K562 (cell line): ENCODE results near the gene NDUFC2. TPM values are rescaled to one million over a fixed set of nuclear protein-coding genes. Genes with fewer than 3 reads are reported as not detected.
A peak's percentile ranks its signal among the peaks of the same experiment; 100 is the strongest.

ENCODE experiments used
- CBX5 ChIP-seq: IDR thresholded peaks from 2 replicates; pipeline ENCODE4 v1.6.1; 2014; ENCODE audit warnings: low read depth, borderline replicate concordance
- CREB3 ChIP-seq: fragments of 450-650 bp; conservative IDR thresholded peaks from 2 replicates; pipeline ENCODE4 v1.6.1; 2016; ENCODE audit warnings: missing genetic modification characterization, low read depth, mild to moderate bottlenecking, missing compliant biosample characterization, moderate library complexity
- CXXC5 ChIP-seq: fragments of 250-450 bp; sonication (Bioruptor Pico); IDR thresholded peaks from 2 replicates; pipeline ENCODE4 v1.8.0; 2022; ENCODE audit warnings: inconsistent platforms, mild to moderate bottlenecking, moderate library complexity
- DIDO1 ChIP-seq: fragments of 450-650 bp; IDR thresholded peaks from 2 replicates; pipeline ENCODE4 v1.6.1; 2016; ENCODE audit warnings: low read depth, missing biosample characterization, missing genetic modification characterization
- FUS ChIP-seq: fragments of 200-400 bp; formaldehyde crosslinking; optimal IDR thresholded peaks from 2 replicates; pipeline ENCODE3; 2017; ENCODE audit warnings: low read depth, low read length
- HMBOX1 ChIP-seq: sonication (generic); IDR thresholded peaks from 2 replicates; pipeline ENCODE4 v1.6.1; 2016
- MCM2 ChIP-seq: fragments of 450-650 bp; IDR thresholded peaks from 2 replicates; pipeline ENCODE4 v1.6.1; 2017; ENCODE audit warnings: low read depth, mild to moderate bottlenecking
- NR3C1 ChIP-seq: sonication (generic); formaldehyde crosslinking; IDR thresholded peaks from 2 replicates; pipeline ENCODE4 v1.8.1; 2022; ENCODE audit warnings: missing genetic modification reagents
- PHTF2 ChIP-seq: fragments of 250-450 bp; sonication (Bioruptor Pico); IDR thresholded peaks from 2 replicates; pipeline ENCODE4 v1.5.0; 2021; ENCODE audit warnings: mild to moderate bottlenecking
- RERE ChIP-seq: sonication (generic); formaldehyde crosslinking; IDR thresholded peaks from 2 replicates; pipeline ENCODE4 v1.8.0; 2023; ENCODE audit warnings: missing genetic modification reagents, mild to moderate bottlenecking, borderline replicate concordance
- SMAD2 ChIP-seq: fragments of 150-350 bp; IDR thresholded peaks from 2 replicates; pipeline ENCODE4 v1.6.1; 2014; ENCODE audit warnings: low read depth, mild to moderate bottlenecking, low read length
- SNRNP70 ChIP-seq: fragments of 200-400 bp; formaldehyde crosslinking; optimal IDR thresholded peaks from 2 replicates; pipeline ENCODE3; 2017; ENCODE audit warnings: low read depth, low read length
- SRF ChIP-seq, 2 experiments: fragments of 250-450, 450-650 bp in 1 of 2; sonication (Bioruptor Pico) in 1 of 2; sonication (generic) in 1 of 2; formaldehyde crosslinking; IDR thresholded peaks; 2 replicates each; pipeline versions ENCODE4 v1.5.0 to v1.5.1; 2020 to 2022; ENCODE audit warnings: mild to moderate bottlenecking in 1 of 2, missing genetic modification reagents in 1 of 2
- TAL1 ChIP-seq: fragments of 450-650 bp; IDR thresholded peaks from 2 replicates; pipeline ENCODE4 v1.6.1; 2016; ENCODE audit warnings: mild to moderate bottlenecking
- TRIM28 ChIP-seq: fragments of 450-650 bp; IDR thresholded peaks from 2 replicates; pipeline ENCODE4 v1.6.1; 2017
- U2AF2 ChIP-seq: fragments of 200-400 bp; formaldehyde crosslinking; optimal IDR thresholded peaks from 2 replicates; pipeline ENCODE3; 2017; ENCODE audit warnings: low read depth, mild to moderate bottlenecking, low read length
- ZKSCAN3 ChIP-seq: fragments of 250-450 bp; sonication (Bioruptor Pico); IDR thresholded peaks from 2 replicates; pipeline ENCODE4 v1.4.0; 2020
- ZNF146 ChIP-seq: IDR thresholded peaks from one replicate; pipeline ENCODE4 v1.6.1; 2018; ENCODE audit warnings: missing compliant biosample characterization; ENCODE audit not compliant: unreplicated experiment
- ZNF165 ChIP-seq: fragments of 250-450 bp; sonication (Bioruptor Pico); IDR thresholded peaks from 2 replicates; pipeline ENCODE4 v1.4.0; 2020; ENCODE audit warnings: borderline replicate concordance
- ZNF175 ChIP-seq: fragments of 200-800 bp; sonication (Bioruptor generic); IDR thresholded peaks from 2 replicates; pipeline ENCODE4 v1.6.1; 2016; ENCODE audit warnings: low read depth, mild to moderate bottlenecking, missing genetic modification characterization, missing compliant biosample characterization
- ZNF217 ChIP-seq: sonication (generic); formaldehyde crosslinking; IDR thresholded peaks from 2 replicates; pipeline ENCODE4 v1.8.0; 2022; ENCODE audit warnings: mild to moderate bottlenecking, missing genetic modification reagents
- ZNF253 ChIP-seq: fragments of 250-450 bp; sonication (Bioruptor Pico); conservative IDR thresholded peaks from 2 replicates; pipeline ENCODE4 v1.6.1; 2021; ENCODE audit warnings: mild to moderate bottlenecking
- ZNF41 ChIP-seq: fragments of 250-450 bp; sonication (Bioruptor Pico); conservative IDR thresholded peaks from 2 replicates; pipeline ENCODE4 v1.4.0; 2020; ENCODE audit warnings: mild to moderate bottlenecking
- ZNF431 ChIP-seq: sonication (generic); formaldehyde crosslinking; IDR thresholded peaks from 2 replicates; pipeline ENCODE4 v1.8.0; 2022; ENCODE audit warnings: mild to moderate bottlenecking, missing genetic modification reagents
- polyA plus RNA-seq, 8 experiments: library from polyadenylated mRNA; depleted of rRNA in 4 of 8; stranded (reverse) in 5 of 8; unstranded in 3 of 8; fragments of >200 nt; fragmentation: Nextera tagmentation in 2 of 8; fragmentation: Illumina TruSeq in 1 of 8; extraction: Ambion mirVana in 2 of 8; extraction: Trizol in 1 of 8; gene quantifications; 2 replicates each; pipeline versions ENCODE4 v1.2.1 to v1.2.3, GENCODE V29; 2011 to 2014; ENCODE audit warnings: inconsistent platforms in 1 of 8, missing spikeins in 1 of 8
- total RNA-seq, 7 experiments: library from RNA; depleted of rRNA in 6 of 7; stranded (reverse); fragments of >200 nt in 6 of 7; fragmentation: Illumina TruSeq in 2 of 7; extraction: Trizol in 2 of 7; gene quantifications; 2 replicates each; pipeline versions ENCODE4 v1.2.1 to v1.2.3, GENCODE V29; 2011 to 2021; ENCODE audit warnings: low replicate concordance in 1 of 7

The NDUFC2 gene
- total and polyA plus RNA-seq, 9 of the 15 experiments (the other 6 are each of a cell fraction or from before 2014, with no cell fraction given), result 168 to 1,119 (median 442) TPM

DNA sequence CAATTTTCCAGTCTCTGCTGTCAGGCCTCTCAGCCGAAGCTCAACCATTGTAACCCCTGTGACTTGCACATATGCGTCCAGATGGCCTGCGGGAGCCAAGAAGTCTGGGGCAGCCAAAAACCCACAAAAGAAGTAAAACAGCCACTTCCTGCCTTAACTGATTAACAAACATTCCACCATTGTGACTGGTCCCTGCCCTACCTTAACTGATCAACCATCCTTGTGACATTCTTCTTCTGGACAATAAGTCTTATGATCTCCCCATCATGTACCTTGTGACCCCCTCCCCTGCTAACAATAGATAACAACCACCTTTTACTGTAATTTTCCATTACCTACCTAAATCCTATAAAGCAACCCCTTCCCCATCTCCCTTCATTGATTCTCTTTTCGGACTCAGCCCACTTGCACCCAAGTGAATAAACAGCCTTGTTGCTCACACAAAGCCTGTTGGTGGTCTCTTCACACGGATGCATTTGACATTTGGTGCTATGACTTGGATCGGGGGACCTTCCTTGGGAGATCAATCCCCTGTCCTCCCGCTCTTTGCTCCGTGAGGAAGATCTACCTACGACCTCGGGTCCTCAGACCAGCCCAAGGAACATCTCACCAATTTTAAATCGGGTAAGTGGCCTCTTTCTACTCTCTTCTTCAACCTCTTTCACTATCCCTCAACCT lies 1.3 kb upstream of the NDUFC2 start (continued):
- TF ChIP-seq HMBOX1 (peak; percentile 54; the same call in 1 of the 2 replicates), ZKSCAN3 (CRISPR knock-in tag) (no peak), SNRNP70 (no peak), SRF (CRISPR knock-in tag; IDR thresholded peaks at IDR 0.05) (no peak), ZNF41 (CRISPR knock-in tag) (no peak), PHTF2 (CRISPR knock-in tag) (no peak), ZNF253 (CRISPR knock-in tag) (no peak), RERE (CRISPR knock-in tag) (no peak), DIDO1 (tag) (no peak), U2AF2 (no peak), ZNF431 (no peak), NR3C1 (CRISPR knock-in tag) (no peak), ZNF165 (CRISPR knock-in tag) (no peak), CBX5 (no peak), MCM2 (no peak), SMAD2 (no peak), CXXC5 (no peak; the same call in none of the 2 replicates), CREB3 (tag) (no peak), FUS (no peak), TRIM28 (no peak), ZNF146 (CRISPR knock-in tag) (no peak), ZNF217 (CRISPR knock-in tag) (no peak), ZNF175 (CRISPR knock-in tag) (no peak), TAL1 (peak; percentile 39; the same call in 1 of the 2 replicates)
